Measurements from ENCODE around the gene FGF7.

FGF7 gene

GRCh38 chr15:49439678-49440395 is 16.8 kb downstream of the FGF7 start:
- Histone ChIP-seq H2AFZ (ENCODE audit: low read depth) (no peak overlapping the region), H3K4me1 (ENCODE audit: low read depth, poor library complexity, severe bottlenecking) (no peaks in the 10 kb centered on the region), H3K27me3 (ENCODE audit: insufficient read depth, low read depth) (no peaks in the 10 kb centered on the region), H3K4me2 (no peak overlapping the region), H3K79me2 (ENCODE audit: insufficient read depth, low read depth) (no peaks in the 10 kb centered on the region), H3K4me3 (IDR thresholded peaks at IDR 0.05; ENCODE audit: insufficient read depth, low read depth, low read length) (no peak overlapping the region), H3K36me3 (ENCODE audit: insufficient read depth) (no peaks in the 10 kb centered on the region), H3K27ac (no peak overlapping the region), H4K20me1 (ENCODE audit: insufficient read depth) (no peaks in the 10 kb centered on the region), H3K9ac (no peak overlapping the region)
- no peak for TF ChIP-seq CTCF (conservative IDR thresholded peaks at IDR 0.05; ENCODE audit: low read depth, low read length)

GRCh38 chr15:49441356-49441755 is 18.3 kb downstream of the FGF7 start:
- Histone ChIP-seq H3K4me3 (IDR thresholded peaks at IDR 0.05; ENCODE audit: insufficient read depth, low read depth, low read length) (no peak overlapping the region), H3K4me1 (ENCODE audit: low read depth, poor library complexity, severe bottlenecking) (no peaks in the 10 kb centered on the region), H3K79me2 (ENCODE audit: insufficient read depth, low read depth) (no peaks in the 10 kb centered on the region), H3K27ac (no peak overlapping the region), H2AFZ (ENCODE audit: low read depth) (no peak overlapping the region), H4K20me1 (ENCODE audit: insufficient read depth) (no peaks in the 10 kb centered on the region), H3K27me3 (ENCODE audit: insufficient read depth, low read depth) (no peaks in the 10 kb centered on the region), H3K4me2 (no peak overlapping the region), H3K36me3 (ENCODE audit: insufficient read depth) (no peaks in the 10 kb centered on the region), H3K9ac (no peak overlapping the region)
- no peak for TF ChIP-seq CTCF (conservative IDR thresholded peaks at IDR 0.05; ENCODE audit: low read depth, low read length)

- no peaks in the 10 kb centered on the region for H4K20me1 ChIP-seq (ENCODE audit: insufficient read depth)
- no peak overlapping the region for H2AFZ ChIP-seq (ENCODE audit: low read depth)
- H3K9ac ChIP-seq, result no peak overlapping the region
- H3K36me3 ChIP-seq (ENCODE audit: insufficient read depth), result no peaks in the 10 kb centered on the region
- H3K4me1 ChIP-seq (ENCODE audit: low read depth, poor library complexity, severe bottlenecking), result no peaks in the 10 kb centered on the region
- no peaks in the 10 kb centered on the region for H3K27me3 ChIP-seq (ENCODE audit: insufficient read depth, low read depth)
- no peak overlapping the region for H3K27ac ChIP-seq
- H3K4me2 ChIP-seq, result no peak overlapping the region
- no peak overlapping the region for H3K4me3 ChIP-seq (IDR thresholded peaks at IDR 0.05; ENCODE audit: insufficient read depth, low read depth, low read length)
- no peaks in the 10 kb centered on the region for H3K79me2 ChIP-seq (ENCODE audit: insufficient read depth, low read depth)
- TF ChIP-seq CTCF (conservative IDR thresholded peaks at IDR 0.05; ENCODE audit: low read depth, low read length), result no peak
Observed at GRCh38 chr15:49441816-49442215, 18.8 kb downstream of the FGF7 start.

- H3K4me3 ChIP-seq (IDR thresholded peaks at IDR 0.05; ENCODE audit: insufficient read depth, low read depth, low read length), result no peak overlapping the region
- H3K79me2 ChIP-seq (ENCODE audit: insufficient read depth, low read depth), result no peaks in the 10 kb centered on the region
- no peak overlapping the region for H3K4me2 ChIP-seq
- H4K20me1 ChIP-seq (ENCODE audit: insufficient read depth), result no peaks in the 10 kb centered on the region
- no peaks in the 10 kb centered on the region for H3K4me1 ChIP-seq (ENCODE audit: low read depth, poor library complexity, severe bottlenecking)
- no peaks in the 10 kb centered on the region for H3K27me3 ChIP-seq (ENCODE audit: insufficient read depth, low read depth)
- H3K36me3 ChIP-seq (ENCODE audit: insufficient read depth), result no peaks in the 10 kb centered on the region
- no peak overlapping the region for H3K27ac ChIP-seq
- no peak overlapping the region for H3K9ac ChIP-seq
- no peak overlapping the region for H2AFZ ChIP-seq (ENCODE audit: low read depth)
- TF ChIP-seq CTCF (conservative IDR thresholded peaks at IDR 0.05; ENCODE audit: low read depth, low read length), result no peak
Observed at GRCh38 chr15:49452595-49452994, 29.6 kb downstream of the FGF7 start.
